NAMALWA (cell line): Measurements from ENCODE around the gene RSAD1.

Experiments used
- DNase-seq: peaks from one replicate; pipeline ENCODE4 v3.0.0-alpha.2; 2015; ENCODE audit warnings: low spot score

Gene RSAD1

GRCh38 chr17:50458270-50458669 is 20.4 kb upstream of the RSAD1 start:
- DNase-seq = no peak

DNA sequence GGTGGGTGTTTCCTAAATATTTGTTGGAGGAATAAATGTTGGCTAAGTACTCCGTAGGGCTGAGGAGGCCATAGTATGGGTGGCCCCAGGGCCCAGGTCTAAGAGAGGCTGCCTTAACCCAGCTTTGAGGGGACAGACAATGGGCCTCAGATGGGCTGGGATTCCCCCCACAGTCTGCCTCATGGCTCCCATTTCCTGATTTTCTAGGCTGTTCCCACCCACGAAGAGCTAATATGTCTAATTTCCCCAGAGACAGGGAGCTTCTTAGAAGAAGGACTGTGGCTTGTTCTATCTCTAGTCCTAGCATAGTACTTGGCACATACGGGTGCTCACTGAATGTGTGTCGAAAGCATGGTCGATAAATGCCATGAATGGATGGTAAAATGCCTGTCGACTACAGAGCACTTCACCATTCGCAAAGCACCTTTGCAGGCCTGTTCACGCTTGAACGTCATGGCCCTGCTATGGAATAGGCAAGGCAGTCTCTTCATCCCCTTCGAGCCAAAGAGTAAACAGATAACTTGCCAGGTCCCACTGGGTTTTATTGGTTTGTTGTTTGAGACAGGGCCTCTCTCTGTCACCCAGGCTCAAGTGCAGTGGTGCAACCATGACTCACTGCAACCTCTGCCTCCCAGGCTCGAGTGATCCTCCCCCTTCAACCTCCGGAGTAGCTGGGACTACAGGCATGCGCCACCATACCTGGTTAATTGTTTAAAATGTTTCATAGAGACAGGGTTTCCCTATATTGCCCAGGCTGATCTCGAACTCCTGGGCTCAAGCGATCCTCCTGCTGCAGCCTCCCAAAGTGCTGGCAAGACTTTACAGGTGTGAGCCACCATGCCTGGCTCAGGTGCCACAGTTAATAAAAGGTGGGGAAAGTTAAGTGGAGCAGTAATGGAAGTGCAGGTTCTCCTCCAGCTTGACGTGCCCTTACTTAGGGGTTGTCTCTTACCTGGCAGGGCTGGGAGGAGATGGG is 19.7 kb upstream of the RSAD1 start:
- DNase-seq = no peak

- DNase-seq = peak; percentile 61
These were observed 18.9 kb upstream of the RSAD1 start for GRCh38 chr17:50459756-50460155.

DNA sequence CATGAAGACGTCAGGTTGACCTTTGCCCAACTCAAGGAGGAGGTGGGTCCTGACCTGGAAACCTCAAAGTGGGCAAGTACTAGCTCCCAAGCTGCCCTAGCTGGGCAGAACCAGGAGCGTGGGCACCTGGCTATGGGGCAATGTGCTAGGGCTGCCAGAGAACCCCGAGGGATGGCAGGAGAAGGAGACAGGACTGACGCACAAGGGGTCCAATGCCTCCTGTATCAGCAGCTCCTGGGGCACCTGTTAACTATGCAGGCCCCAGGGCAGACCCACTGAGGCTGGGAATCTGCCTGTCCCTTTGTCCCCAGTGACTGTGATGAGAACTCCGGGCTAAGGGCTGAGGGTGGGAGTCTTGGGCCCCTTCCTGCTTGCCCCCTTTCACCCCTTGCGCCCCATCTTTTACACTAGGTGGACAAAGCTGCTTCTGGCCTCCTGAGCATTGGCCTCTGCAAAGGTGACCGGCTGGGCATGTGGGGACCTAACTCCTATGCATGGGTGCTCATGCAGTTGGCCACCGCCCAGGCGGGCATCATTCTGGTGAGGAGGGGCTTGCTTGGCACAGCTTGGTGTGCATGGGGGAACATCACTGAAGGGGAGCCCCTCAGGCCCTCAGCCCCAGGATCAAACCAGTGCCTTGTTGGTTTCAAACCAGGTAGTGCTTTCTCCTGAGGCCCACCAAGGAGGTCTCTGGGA is 17.7 kb upstream of the RSAD1 start:
- no peak for DNase-seq

DNA sequence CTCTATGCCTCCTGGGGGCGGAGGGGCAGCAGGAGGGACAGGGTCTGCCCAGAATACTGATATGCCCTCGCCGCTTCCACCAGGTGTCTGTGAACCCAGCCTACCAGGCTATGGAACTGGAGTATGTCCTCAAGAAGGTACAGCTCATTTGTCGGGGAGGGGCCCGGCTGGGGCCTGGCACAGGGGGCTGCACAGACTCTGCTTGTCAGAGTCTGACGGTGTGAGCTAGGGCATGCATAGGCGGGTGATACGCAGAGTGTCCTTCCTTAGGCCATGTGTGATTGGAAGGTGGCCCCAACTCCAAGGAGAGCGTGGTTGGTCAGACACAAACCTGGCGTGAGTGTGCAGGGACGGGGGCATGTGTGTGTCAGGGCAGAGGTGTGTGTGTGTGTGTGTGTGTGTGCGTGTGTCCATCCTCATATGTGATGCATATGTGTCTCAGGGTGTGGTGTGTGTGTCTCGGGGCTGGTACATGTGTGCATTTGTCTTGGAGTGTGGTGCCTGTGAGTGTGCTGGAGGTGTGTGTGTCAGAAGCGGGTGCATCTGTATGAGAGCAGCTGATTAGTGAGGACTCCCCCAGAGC is 17.0 kb upstream of the RSAD1 start:
- DNase-seq = no peak

GRCh38 chr17:50462446-50462845 is 16.2 kb upstream of the RSAD1 start:
- DNase-seq = no peak

GRCh38 chr17:50464121-50464520 is 14.5 kb upstream of the RSAD1 start:
- no peak for DNase-seq

- DNase-seq = no peak
These were observed 13.9 kb upstream of the RSAD1 start for GRCh38 chr17:50464736-50465135.

GRCh38 chr17:50465171-50465570 is 13.5 kb upstream of the RSAD1 start:
- no peak for DNase-seq

- no peak for DNase-seq
These were observed 13.0 kb upstream of the RSAD1 start for GRCh38 chr17:50465635-50466034.

DNA sequence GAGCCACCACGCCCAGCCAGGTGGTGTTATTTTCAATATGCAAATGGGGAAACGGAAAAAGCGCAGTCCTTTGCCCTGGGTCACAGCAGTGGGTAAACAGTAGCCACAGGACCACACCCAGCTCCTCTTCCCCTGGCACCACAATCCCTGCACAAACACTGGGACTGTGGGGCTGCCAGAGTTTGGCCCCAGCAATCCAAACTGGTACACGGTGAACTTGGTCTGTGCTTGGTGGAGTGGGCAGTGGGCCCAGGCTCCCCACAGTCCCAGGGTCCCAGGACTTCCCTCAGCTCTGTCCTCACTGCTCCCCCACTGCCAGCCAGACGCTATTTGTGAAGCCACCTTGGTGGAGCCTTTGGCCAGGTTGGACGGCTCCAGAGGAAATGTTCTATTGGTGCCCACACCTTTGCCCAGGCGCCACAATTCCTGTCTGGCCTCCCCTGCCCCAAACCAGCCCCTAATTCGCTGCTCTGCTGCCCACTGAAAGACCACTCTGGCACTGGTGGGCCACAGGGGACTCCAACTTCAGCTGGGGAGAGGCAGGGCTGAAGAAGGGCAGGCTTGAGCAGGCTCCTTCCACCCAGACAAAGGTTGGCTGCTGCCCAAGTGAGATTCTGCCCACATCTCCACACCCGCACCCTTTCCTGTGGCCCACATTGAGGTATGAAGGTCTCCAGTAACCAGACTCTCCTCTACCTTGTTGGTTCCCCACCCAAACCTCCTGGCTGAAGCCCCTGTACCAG is 12.1 kb upstream of the RSAD1 start:
- peak; percentile 27 for DNase-seq

DNA sequence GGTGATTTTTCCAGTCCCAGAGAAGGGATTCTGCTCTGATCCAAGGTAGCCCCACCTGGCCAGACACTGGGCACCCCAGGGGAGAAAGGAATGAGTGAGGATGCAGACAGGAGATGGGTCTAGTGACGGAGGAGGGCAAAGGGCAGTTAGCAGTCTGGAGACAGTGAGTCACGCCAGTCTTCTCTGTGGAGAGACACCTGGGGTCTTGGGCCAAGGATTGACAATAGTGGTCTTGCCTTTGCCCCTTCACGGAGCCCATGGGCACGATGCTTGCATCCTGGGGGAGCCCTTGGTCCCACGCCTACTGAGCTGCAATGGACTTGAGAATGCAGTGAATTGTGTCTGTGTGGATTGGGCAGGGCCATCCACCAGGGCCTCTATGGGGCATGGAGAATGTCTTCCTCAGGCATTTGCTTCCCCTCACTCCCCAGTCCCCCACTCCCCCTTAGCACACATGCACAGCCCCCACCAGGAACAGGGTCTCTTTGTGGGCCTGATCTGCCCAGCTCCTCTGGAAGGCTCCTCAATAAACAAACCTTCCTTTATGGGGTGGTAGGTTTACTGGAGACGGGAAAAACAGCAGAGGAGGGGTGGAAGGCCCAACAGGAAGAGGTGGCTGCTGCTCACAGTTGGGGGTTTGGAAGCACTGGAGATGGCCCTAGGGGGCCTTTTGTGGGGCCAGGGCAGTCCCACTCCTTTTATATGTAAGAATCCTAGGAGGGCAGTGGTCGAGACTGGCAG is 11.4 kb upstream of the RSAD1 start:
- no peak for DNase-seq

DNA sequence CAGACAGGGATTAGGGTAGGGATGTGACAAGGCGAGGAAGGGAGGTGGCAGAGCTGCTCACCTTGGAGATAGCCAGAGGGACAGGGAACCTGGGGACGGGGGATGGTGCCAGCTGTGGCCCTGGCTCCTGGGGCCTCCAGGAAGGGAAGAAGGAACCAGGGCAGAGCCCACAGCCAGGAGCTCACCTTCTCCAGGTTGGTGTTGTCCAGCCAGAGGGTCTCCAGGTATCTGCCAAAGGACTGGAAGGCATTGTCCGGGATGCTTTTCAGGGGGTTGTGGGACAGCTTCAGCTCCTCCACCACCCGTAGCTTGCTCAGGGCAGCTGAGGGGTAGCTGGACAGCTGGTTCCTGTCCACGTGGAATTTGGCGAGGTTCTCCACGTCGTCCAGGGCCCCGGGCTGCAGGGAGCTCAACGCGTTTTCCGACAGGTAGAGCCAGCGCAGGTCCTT is 10.8 kb upstream of the RSAD1 start:
- no peak for DNase-seq

GRCh38 chr17:50468304-50469207 is 10.1 kb upstream of the RSAD1 start, which contains the start of gene CHAD:
Gene CHAD, minus strand, starts transcription at chr17:50468880. Its CDS starts 67 bp downstream, at chr17:50468813.
- DNase-seq = no peak

DNA sequence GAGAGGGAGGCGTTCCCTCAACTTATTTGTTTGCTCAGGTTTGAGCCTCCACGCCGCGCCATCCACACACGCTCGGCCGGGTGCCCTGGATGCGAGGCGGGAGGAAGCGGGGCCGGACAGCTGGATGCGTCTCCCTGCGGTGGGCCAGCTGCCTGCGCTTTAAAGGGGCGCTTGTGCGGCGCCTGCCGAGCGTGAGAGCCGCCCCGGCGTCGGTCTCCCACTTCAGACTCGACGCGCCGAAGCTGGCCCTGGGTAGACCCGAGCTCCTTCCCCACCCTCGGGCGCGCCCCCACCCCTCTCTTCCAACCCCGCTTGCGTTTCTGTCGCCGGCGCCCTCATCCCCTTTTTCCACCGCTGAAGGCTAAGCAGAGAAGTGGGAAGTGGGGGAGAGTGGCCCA is 9.5 kb upstream of the RSAD1 start:
- no peak for DNase-seq

DNA sequence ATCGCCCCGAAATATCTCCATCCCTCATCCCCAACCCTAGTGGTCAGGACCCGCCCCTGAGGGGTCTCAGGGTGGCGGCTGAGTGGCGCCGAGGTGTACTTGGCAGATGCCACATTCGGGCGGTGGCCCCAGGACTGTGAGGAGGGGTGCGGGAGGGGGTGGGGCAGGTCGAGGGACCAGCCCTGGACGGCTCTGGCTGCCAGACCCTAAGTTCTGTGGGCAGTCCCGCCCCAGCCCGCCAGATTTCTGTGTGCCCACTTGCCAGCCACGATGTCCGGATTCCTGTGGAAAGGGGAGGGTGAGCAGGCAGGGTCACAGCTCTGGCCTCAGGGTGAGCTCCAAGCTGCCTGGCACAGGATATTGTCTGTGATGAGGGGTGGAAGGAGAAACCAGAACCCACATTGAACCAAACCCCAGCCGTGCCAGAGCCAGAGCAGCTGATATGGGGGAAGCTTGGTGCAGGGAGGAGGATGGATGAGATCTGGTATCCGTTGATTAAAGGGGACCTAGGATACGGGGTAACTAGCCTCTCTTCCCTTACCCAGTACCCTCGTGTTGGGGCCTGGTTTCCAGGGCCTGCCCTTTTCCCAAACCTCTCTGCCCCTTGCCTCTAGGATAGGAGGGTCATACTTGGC is 8.9 kb upstream of the RSAD1 start:
- no peak for DNase-seq

DNA sequence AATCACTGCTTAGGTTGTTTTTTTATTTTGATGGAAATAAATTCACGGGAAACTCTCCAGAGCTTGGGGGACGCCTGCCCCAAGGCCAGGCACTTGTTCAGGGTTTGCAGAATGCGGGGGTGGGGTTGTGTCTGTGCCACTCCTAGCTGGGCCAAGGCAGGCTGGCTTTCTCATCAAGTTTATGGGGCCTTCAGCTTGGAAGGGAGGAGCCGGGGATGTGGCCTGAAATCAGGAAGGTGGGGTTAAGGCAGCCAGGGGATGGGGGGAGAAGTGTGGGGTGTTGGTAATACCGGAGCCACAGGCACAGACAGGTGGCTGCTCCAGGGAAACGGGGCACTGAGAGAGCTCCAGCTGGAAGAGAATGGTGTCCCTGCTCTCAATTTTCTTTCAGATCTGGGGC is 8.2 kb upstream of the RSAD1 start:
- DNase-seq = no peak

DNA sequence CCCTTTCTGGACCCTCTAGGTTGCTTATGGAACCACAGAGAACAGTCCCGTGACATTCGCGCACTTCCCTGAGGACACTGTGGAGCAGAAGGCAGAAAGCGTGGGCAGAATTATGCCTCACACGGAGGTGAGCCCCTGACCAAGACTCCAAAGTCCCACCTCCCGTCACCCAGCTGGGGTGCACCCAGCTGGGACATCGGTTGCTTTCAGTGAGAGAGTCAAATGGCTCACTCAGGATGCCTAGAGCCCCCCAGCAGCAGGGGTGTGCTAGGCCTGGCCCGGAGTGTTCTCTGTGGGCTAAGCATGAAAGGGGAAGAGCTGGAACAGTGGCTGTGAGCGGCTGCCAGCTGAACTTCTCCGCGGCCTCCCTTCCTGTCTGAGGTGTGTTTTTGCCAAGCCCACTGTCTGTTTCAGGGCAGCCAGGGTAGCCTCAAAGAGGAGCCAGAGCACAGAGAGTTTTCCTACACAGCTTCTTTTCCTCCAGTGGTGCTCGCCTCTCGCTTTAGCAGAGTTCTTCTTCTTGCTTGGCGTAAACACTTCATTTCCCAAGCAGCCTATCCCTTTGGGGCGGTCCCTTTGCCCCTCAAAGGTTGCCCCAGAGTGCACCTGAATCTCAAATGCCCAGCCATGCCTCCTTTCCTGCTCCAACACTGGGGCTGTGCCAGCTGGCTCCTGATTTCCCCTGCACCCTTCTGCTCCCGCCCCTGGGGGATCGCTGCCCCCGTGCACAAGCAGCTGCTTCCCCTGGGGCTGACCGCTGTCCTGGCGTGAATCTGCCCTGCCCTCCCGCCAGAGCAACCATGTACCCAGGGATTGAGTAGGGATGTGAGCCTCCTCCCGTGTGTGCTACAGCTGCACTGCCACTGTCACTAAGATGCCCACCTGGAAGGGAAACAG is 7.4 kb upstream of the RSAD1 start:
- no peak for DNase-seq

DNA sequence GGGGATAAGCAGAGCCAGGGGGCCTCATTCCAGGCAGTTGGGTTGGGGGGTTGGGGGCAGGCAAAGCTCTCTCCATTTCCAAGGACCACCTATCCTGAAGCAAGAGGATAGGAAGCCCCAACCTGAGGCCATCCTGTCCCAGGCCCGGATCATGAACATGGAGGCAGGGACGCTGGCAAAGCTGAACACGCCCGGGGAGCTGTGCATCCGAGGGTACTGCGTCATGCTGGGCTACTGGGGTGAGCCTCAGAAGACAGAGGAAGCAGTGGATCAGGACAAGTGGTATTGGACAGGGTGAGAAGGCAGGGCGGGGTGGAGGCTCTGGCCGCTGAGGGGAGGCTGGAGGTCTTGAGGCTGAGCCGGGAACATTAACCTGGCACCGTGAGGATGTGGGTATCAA is 6.4 kb upstream of the RSAD1 start:
- no peak for DNase-seq
